A673 (cell line): Measurements from ENCODE around the gene RIT2. TPM values are rescaled to one million over a fixed set of nuclear protein-coding genes. Genes with fewer than 3 reads are reported as not detected.

Source experiments
- BruUV-seq: library from RNA; stranded (reverse); fragments of 400-500 nt; replicated peaks from 2 replicates; lab custom pipeline; 2021; lab: Mats Ljungman, UMichigan
- CTCF ChIA-PET: fragments of 300-600 bp; sonication (Branson Sonifier 250); formaldehyde crosslinking; loops from one replicate; lab custom pipeline; 2022; ENCODE audit warnings: antibody characterized with exemption; lab: Charles Lee
- POLR2A ChIA-PET: fragments of 300-600 bp; sonication (Branson Sonifier 250); formaldehyde crosslinking; loops from one replicate; lab custom pipeline; 2022; ENCODE audit warnings: antibody characterized with exemption; ENCODE audit not compliant: low non-redundant PET; lab: Charles Lee
- DNase-seq: peaks from one replicate; pipeline ENCODE4 v3.0.0-alpha.2; 2015; ENCODE audit warnings: low spot score
- H3K27ac ChIP-seq: fragments of 200-600 bp; sonication (generic); 2 replicates; pipeline ENCODE4 v1.5.1; 2016; ENCODE audit warnings: mixed run types, low read depth, mild to moderate bottlenecking, mixed read lengths, antibody characterized with exemption, low read length; ENCODE audit not compliant: poor library complexity, severe bottlenecking
- H3K27me3 ChIP-seq: fragments of 200-600 bp; sonication (generic); replicated peaks from 2 replicates; pipeline ENCODE4 v1.6.1; 2017; ENCODE audit warnings: mixed run types, low read depth, mild to moderate bottlenecking, mixed read lengths, antibody characterized with exemption, low read length; ENCODE audit not compliant: insufficient read depth, poor library complexity
- H3K36me3 ChIP-seq: fragments of 200-600 bp; sonication (generic); 2 replicates; pipeline ENCODE4 v1.6.1; 2016; ENCODE audit warnings: mixed run types, mild to moderate bottlenecking, mixed read lengths, antibody characterized with exemption, low read length; ENCODE audit not compliant: insufficient read depth, poor library complexity, severe bottlenecking
- H3K4me1 ChIP-seq: fragments of 200-600 bp; sonication (generic); 2 replicates; pipeline ENCODE4 v1.6.1; 2017; ENCODE audit warnings: mixed run types, mild to moderate bottlenecking, mixed read lengths, antibody characterized with exemption, low read length; ENCODE audit not compliant: insufficient read depth, poor library complexity, severe bottlenecking
- H3K4me3 ChIP-seq: fragments of 200-600 bp; sonication (generic); 2 replicates; pipeline ENCODE4 v1.5.1; 2016; ENCODE audit warnings: low read depth, mixed run types, mild to moderate bottlenecking, mixed read lengths, low read length; ENCODE audit not compliant: poor library complexity, severe bottlenecking
- H3K9me3 ChIP-seq: fragments of 200-600 bp; sonication (generic); 2 replicates; pipeline ENCODE4 v1.6.1; 2016; ENCODE audit warnings: mixed run types, low read depth, mild to moderate bottlenecking, mixed read lengths, antibody characterized with exemption, low read length; ENCODE audit not compliant: poor library complexity, severe bottlenecking
- EZH2 ChIP-seq: fragments of 200-600 bp; sonication (generic); IDR thresholded peaks from 2 replicates; pipeline ENCODE4 v1.6.1; 2017; ENCODE audit warnings: borderline replicate concordance, low read depth, mild to moderate bottlenecking, mixed read lengths, antibody characterized with exemption, low read length; ENCODE audit not compliant: poor library complexity, severe bottlenecking
- intact Hi-C: fragments of 100-400 bp; cut with micrococcal nuclease; formaldehyde crosslinking; loops from one replicate; pipeline ENCODE4 v1.10.0; 2022; ENCODE audit not compliant: unreplicated experiment
- total RNA-seq: library from RNA; stranded (reverse); gene quantifications from 2 replicates; pipeline ENCODE4 v1.2.3, GENCODE V29; 2021
- TF ChIP-seq, protein P1 (sequence below): fragments of 300-800, 200-600 bp; sonication (generic); conservative IDR thresholded peaks from 2 replicates; pipeline ENCODE4 v1.5.1; 2017; ENCODE audit warnings: low read depth, mild to moderate bottlenecking, antibody characterized with exemption, low read length, moderate library complexity, mixed read lengths

Gene RIT2
- total RNA-seq, 1 experiment from 2014 or later: not detected

DNA sequence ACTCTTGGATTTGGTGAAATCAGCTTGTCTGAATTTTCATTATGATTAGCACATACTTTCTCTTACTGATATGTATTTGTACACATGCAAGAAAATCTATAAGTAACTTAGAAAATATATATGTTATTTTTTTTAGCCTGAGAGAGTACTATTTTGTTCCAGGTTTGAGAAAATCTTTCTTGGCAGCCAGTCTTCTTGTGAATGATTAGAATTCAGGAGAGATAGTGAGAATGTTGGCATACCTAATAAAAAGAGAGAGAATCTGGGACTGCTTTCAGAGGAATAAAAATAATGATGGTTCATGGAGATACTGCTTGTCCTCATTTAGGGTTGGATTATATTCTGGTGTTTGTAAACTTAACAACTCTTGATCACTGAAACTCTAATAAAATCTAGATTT, 44.4 kb upstream of the RIT2 start:
- intact Hi-C loops: no loop called here
- Histone ChIP-seq H3K36me3 (no peaks in the 10 kb centered on the region), H3K27me3 (no peaks in the 10 kb centered on the region), H3K4me1 (no peaks in the 10 kb centered on the region), H3K4me3 (no peak overlapping the region), H3K27ac (no peak overlapping the region), H3K9me3 (no peaks in the 10 kb centered on the region)
- no peak for DNase-seq
- BruUV-seq: no TSS peak
- ChIA-PET POLR2A (no interaction called here), CTCF (no interaction called here)
- no peak for TF ChIP-seq EZH2
- TF ChIP-seq, protein P1, sequence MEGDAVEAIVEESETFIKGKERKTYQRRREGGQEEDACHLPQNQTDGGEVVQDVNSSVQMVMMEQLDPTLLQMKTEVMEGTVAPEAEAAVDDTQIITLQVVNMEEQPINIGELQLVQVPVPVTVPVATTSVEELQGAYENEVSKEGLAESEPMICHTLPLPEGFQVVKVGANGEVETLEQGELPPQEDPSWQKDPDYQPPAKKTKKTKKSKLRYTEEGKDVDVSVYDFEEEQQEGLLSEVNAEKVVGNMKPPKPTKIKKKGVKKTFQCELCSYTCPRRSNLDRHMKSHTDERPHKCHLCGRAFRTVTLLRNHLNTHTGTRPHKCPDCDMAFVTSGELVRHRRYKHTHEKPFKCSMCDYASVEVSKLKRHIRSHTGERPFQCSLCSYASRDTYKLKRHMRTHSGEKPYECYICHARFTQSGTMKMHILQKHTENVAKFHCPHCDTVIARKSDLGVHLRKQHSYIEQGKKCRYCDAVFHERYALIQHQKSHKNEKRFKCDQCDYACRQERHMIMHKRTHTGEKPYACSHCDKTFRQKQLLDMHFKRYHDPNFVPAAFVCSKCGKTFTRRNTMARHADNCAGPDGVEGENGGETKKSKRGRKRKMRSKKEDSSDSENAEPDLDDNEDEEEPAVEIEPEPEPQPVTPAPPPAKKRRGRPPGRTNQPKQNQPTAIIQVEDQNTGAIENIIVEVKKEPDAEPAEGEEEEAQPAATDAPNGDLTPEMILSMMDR: no peak

DNA sequence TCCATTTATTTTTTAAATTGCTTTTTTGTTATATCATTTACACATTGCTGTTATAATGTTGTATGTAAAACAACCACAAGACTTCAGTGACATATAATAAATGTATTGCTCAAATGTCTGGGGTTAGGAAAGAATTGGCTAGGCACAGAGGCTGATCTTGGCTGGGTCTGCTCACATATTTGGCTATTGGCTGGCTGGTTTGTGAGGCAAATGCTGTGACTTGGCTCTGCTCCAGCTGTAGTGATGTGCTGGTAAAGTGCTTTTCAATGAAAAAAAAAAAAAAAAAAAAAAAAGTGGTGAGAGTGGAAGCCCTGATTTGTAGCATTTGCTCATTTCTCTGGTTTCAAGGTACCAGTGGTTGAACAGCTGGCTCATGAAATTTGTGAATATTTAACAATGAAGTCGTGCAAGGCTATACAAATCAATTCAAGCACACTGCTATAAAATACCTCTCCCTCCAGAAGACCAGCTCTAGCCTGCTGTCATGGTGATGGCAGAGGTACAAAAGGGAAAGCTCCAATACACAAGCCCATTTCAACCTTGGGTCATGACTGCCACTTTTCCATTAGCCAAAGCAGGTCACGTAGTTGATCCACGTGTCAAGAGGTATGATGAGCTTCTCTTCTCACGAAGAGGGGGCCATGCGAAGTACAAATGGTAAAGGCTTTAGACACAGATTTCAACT, 43.7 kb upstream of the RIT2 start:
- no peaks in the 10 kb centered on the region for H3K36me3 ChIP-seq
- no peak for DNase-seq
- no peaks in the 10 kb centered on the region for H3K9me3 ChIP-seq
- CTCF ChIA-PET: no interaction called here
- no peaks in the 10 kb centered on the region for H3K4me1 ChIP-seq
- BruUV-seq: no TSS peak
- TF ChIP-seq, protein P1: no peak
- TF ChIP-seq EZH2: no peak
- intact Hi-C loops: no loop called here
- POLR2A ChIA-PET: no interaction called here
- H3K27me3 ChIP-seq: no peaks in the 10 kb centered on the region
- no peak overlapping the region for H3K27ac ChIP-seq
- no peak overlapping the region for H3K4me3 ChIP-seq

DNA sequence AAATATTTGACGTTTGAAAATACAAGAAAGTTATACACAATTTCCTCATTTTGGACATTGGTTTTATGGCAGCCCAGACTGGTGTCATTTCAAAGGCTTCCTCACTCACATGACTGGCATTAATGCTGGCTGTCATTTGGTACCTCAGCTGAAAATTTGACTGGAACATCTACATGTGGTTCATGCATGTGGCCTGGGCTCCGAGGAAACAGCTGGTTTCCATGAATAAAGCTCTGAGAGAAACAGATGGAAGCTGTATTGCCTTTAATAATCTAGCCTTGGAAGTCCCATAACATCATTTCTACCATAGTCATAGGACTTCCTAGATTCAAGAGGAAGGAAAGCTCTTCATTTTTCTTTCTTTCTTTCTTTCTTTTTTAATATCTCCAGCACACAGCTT, 42.9 kb upstream of the RIT2 start:
- TF ChIP-seq, protein P1: no peak
- no peak for TF ChIP-seq EZH2
- no peaks in the 10 kb centered on the region for H3K9me3 ChIP-seq
- intact Hi-C loops: no loop called here
- no peak overlapping the region for H3K4me3 ChIP-seq
- H3K27ac ChIP-seq: no peak overlapping the region
- no peak for DNase-seq
- H3K36me3 ChIP-seq: no peaks in the 10 kb centered on the region
- POLR2A ChIA-PET: no interaction called here
- no peaks in the 10 kb centered on the region for H3K27me3 ChIP-seq
- CTCF ChIA-PET: no interaction called here
- no TSS peak for BruUV-seq
- H3K4me1 ChIP-seq: no peaks in the 10 kb centered on the region
